Fibroblast of villous mesenchyme (primary cell): ENCODE data around the gene PCDHB6. TPM values are rescaled to one million over a fixed set of nuclear protein-coding genes. Genes with fewer than 3 reads are reported as not detected.
"Not testable (repeated sequence)": the region's sequence is repeated elsewhere in the genome, so short reads cannot be mapped to it uniquely, and the experiment has no call there.

Experiments used
- DNase-seq: peaks from one replicate; pipeline ENCODE4 v3.0.0-alpha.2; 2010; ENCODE audit warnings: low read depth
- H3K4me3 ChIP-seq: 2 replicates; pipeline ENCODE4 v1.5.1; 2011; ENCODE audit warnings: low read depth, mild to moderate bottlenecking, low read length
- CTCF ChIP-seq: IDR thresholded peaks from 2 replicates; pipeline ENCODE4 v1.5.1; 2012; ENCODE audit warnings: low read depth, mild to moderate bottlenecking, low read length; ENCODE audit not compliant: insufficient read depth
- total RNA-seq: library from RNA; depleted of rRNA; stranded (reverse); fragments of >200 nt; gene quantifications from 2 replicates; pipeline ENCODE4 v1.2.3, GENCODE V29; 2012

The PCDHB6 gene
- total RNA-seq, 1 donor: under 0.01 TPM

GRCh38 chr5:141150993-141151325, 1.1 kb downstream of the PCDHB6 start:
- no peak for TF ChIP-seq CTCF
- no peak overlapping the region for H3K4me3 ChIP-seq
- DNase-seq: no peak

GRCh38 chr5:141151632-141152031, 1.8 kb downstream of the PCDHB6 start:
- not testable (repeated sequence) for H3K4me3 ChIP-seq, DNase-seq

GRCh38 chr5:141152096-141152495, 2.2 kb downstream of the PCDHB6 start:
- DNase-seq, H3K4me3 ChIP-seq: not testable (repeated sequence)

- no peak overlapping the region for H3K4me3 ChIP-seq
- no peak for DNase-seq
- TF ChIP-seq CTCF: no peak
These were observed 5.9 kb downstream of the PCDHB6 start for GRCh38 chr5:141155540-141156374.

GRCh38 chr5:141157356-141157755, 7.5 kb downstream of the PCDHB6 start:
- not testable (repeated sequence) for H3K4me3 ChIP-seq, DNase-seq

GRCh38 chr5:141157901-141158300, 8.0 kb downstream of the PCDHB6 start:
- not testable (repeated sequence) for DNase-seq, H3K4me3 ChIP-seq

- H3K4me3 ChIP-seq: no peak within 1 kb of the TSS
- DNase-seq: peak; percentile 10
- TF ChIP-seq CTCF: peak; percentile 52
These were observed 22.7 kb downstream of the PCDHB6 start, which contains the start of gene PCDHB7 for GRCh38 chr5:141172381-141173204. TSS of gene PCDHB7 (plus strand) at chr5:141172644. CDS start at chr5:141172836, 192 bp downstream.

GRCh38 chr5:141174291-141175104, 24.6 kb downstream of the PCDHB6 start:
- DNase-seq, H3K4me3 ChIP-seq: not testable (repeated sequence)

- no peak for TF ChIP-seq CTCF
- H3K4me3 ChIP-seq: no peak overlapping the region
These were observed 26.1 kb downstream of the PCDHB6 start for GRCh38 chr5:141175933-141176332.

GRCh38 chr5:141177577-141178191, 27.8 kb downstream of the PCDHB6 start, which contains the start of gene PCDHB8:
TSS of gene PCDHB8 (plus strand) at chr5:141177790. CDS start at chr5:141178035, 245 bp downstream.
- DNase-seq, H3K4me3 ChIP-seq: not testable (repeated sequence)

More at GRCh38 chr5:141175933-141176332, 26.1 kb downstream of the PCDHB6 start:
- no peak for DNase-seq

GRCh38 chr5:141179371-141179770, 29.5 kb downstream of the PCDHB6 start:
- DNase-seq, H3K4me3 ChIP-seq: not testable (repeated sequence)

- H3K4me3 ChIP-seq, DNase-seq: not testable (repeated sequence)
These were observed 30.0 kb downstream of the PCDHB6 start for GRCh38 chr5:141179876-141180275.
